Right atrium auricular region (tissue), 2 donors: ENCODE data around the gene ODAD2. TPM values are rescaled to one million over a fixed set of nuclear protein-coding genes. Genes with fewer than 3 reads are reported as not detected.
"Not testable (repeated sequence)": the region's sequence is repeated elsewhere in the genome, so short reads cannot be mapped to it uniquely, and the experiment has no call there.

ENCODE experiments used
- DNase-seq: peaks from one replicate; pipeline ENCODE4 v3.0.0-alpha.2; 2019; ENCODE audit warnings: low spot score
- H3K27ac ChIP-seq, 2 donors: fragments of 200-600 bp; sonication (generic); 1 replicate in 1 of 2; 2 replicates in 1 of 2; pipeline ENCODE4 v1.5.1; 2016 to 2019
- H3K27me3 ChIP-seq, 2 donors: fragments of 200-600 bp; sonication (generic); one replicate each; pipeline versions ENCODE4 v1.5.1 to v1.6.0; 2017 to 2019
- H3K36me3 ChIP-seq: fragments of 200-600 bp; sonication (generic); one replicate; pipeline ENCODE4 v1.5.1; 2016
- H3K4me1 ChIP-seq, 2 donors: fragments of 200-600 bp; sonication (generic); one replicate each; pipeline versions ENCODE4 v1.5.1 to v1.6.0; 2017 to 2019
- H3K4me3 ChIP-seq, 2 donors: fragments of 200-600 bp; sonication (generic); 1 replicate in 1 of 2; 2 replicates in 1 of 2; pipeline ENCODE4 v1.5.1; 2017 to 2019; ENCODE audit warnings: mild to moderate bottlenecking in 1 of 2, moderate library complexity in 1 of 2
- H3K9me3 ChIP-seq, 2 donors: fragments of 200-600 bp; sonication (generic); one replicate each; pipeline ENCODE4 v1.5.1; 2019
- CTCF ChIP-seq, 2 donors: fragments of 200-600 bp; sonication (generic); IDR thresholded peaks; one replicate each; pipeline ENCODE4 v1.5.1; 2019; ENCODE audit warnings: antibody characterized with exemption in 2 of 2
- total RNA-seq, 2 donors: library from RNA; depleted of rRNA; stranded (reverse); fragments of >200 nt; gene quantifications; one replicate each; pipeline ENCODE4 v1.1.0, GENCODE V29; 2016

The ODAD2 gene
- total RNA-seq, 2 donors from 2014 or later: 0.08 to 0.15 TPM

DNA sequence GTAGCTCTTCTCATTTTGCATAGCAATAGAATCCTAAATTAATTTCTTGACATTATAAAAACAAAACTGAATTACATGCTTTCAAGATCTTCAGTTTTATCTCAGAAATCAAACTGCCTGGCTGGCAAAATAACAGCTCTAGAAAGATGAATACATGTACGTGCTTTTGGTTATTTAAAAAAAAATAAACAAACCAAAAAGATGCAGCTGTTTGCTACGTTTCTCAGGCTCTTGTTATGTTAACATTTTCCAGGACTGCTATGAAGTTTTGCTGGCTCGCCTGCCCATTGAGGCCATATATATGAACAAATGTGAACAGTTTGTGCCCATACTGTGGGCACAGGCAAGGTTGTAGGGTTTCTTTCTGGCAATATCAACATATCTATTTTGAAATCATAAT is 86.6 kb downstream of the ODAD2 start:
- no peak for TF ChIP-seq CTCF (IDR thresholded peaks at IDR 0.05)
- no peaks in the 10 kb centered on the region for H3K9me3 ChIP-seq
- DNase-seq: no peak
- H3K27me3 ChIP-seq: no peaks in the 10 kb centered on the region
- H3K4me3 ChIP-seq: no peak overlapping the region
- H3K4me1 ChIP-seq: no peaks in the 10 kb centered on the region
- H3K27ac ChIP-seq: no peak overlapping the region
- H3K36me3 ChIP-seq: no peaks in the 10 kb centered on the region

DNA sequence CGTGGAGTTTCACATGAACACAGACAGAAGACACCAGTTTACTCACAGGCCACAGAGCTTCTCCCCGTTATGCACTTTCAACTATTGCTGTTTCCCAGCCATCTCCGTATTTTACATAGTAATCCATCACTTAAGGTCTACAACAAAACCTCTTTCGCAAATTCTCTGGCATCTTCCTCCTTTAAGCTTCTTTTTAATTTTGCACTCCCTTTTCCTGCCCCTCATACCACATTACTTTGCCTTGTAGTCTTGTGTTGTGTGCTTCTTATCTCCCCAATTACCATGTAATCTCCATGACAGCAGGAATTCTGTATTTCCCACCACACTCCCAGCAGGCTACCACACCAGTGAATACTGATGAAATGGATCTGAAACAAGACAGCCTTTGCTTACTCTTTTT is 87.3 kb downstream of the ODAD2 start:
- H3K27ac ChIP-seq: no peak overlapping the region
- no peak overlapping the region for H3K4me3 ChIP-seq
- H3K9me3 ChIP-seq: no peaks in the 10 kb centered on the region
- DNase-seq: no peak
- H3K4me1 ChIP-seq: no peaks in the 10 kb centered on the region
- H3K27me3 ChIP-seq: no peaks in the 10 kb centered on the region
- no peak for TF ChIP-seq CTCF (IDR thresholded peaks at IDR 0.05)
- no peaks in the 10 kb centered on the region for H3K36me3 ChIP-seq

- no peaks in the 10 kb centered on the region for H3K4me1 ChIP-seq
- no peak overlapping the region for H3K27ac ChIP-seq
- no peak overlapping the region for H3K4me3 ChIP-seq
- TF ChIP-seq CTCF (IDR thresholded peaks at IDR 0.05): no peak
- H3K36me3 ChIP-seq: no peaks in the 10 kb centered on the region
- H3K27me3 ChIP-seq: no peaks in the 10 kb centered on the region
- H3K9me3 ChIP-seq: no peaks in the 10 kb centered on the region
- no peak for DNase-seq
These were observed 87.9 kb downstream of the ODAD2 start for GRCh38 chr10:27911011-27911410.

- no peak overlapping the region for H3K27ac ChIP-seq
- H3K4me1 ChIP-seq: no peaks in the 10 kb centered on the region
- H3K9me3 ChIP-seq: no peaks in the 10 kb centered on the region
- TF ChIP-seq CTCF (IDR thresholded peaks at IDR 0.05): no peak
- no peaks in the 10 kb centered on the region for H3K36me3 ChIP-seq
- H3K27me3 ChIP-seq: no peaks in the 10 kb centered on the region
- no peak overlapping the region for H3K4me3 ChIP-seq
- DNase-seq: no peak
These were observed 90.6 kb downstream of the ODAD2 start for GRCh38 chr10:27908231-27908630.

DNA sequence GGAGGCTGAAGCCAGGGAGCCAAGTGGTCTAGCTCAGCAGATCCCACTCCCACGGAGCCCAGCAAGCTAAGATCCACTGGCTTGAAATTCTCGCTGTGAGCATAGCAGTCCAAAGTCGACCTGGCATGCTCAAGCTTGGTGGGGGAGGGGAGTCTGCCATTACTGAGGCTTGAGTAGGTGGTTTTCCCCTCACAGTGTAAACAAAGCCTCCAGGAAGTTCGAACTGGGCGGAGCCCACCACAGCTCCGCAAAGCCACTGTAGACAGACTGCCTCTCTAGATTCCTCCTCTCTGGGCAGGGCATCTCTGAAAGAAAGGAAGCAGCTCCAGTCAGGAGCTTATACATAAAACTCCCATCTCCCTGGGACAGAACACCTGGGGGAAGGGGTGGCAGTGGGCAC is 99.4 kb downstream of the ODAD2 start:
- not testable (repeated sequence) for H3K9me3 ChIP-seq, H3K4me3 ChIP-seq, H3K36me3 ChIP-seq, H3K27ac ChIP-seq, DNase-seq, H3K27me3 ChIP-seq, H3K4me1 ChIP-seq

- no peak for DNase-seq
- Histone ChIP-seq H3K36me3 (no peaks in the 10 kb centered on the region), H3K27ac (no peak overlapping the region)
These were observed 99.8 kb downstream of the ODAD2 start for GRCh38 chr10:27899058-27899457.

More at GRCh38 chr10:27899058-27899457, 99.8 kb downstream of the ODAD2 start:
- no peaks in the 10 kb centered on the region for H3K27me3 ChIP-seq
- H3K4me1 ChIP-seq: no peaks in the 10 kb centered on the region
- H3K4me3 ChIP-seq: no peak overlapping the region
- no peak for TF ChIP-seq CTCF (IDR thresholded peaks at IDR 0.05)
- peaks cover 0 to 4% of the 10 kb centered on the region in 2 donors for H3K9me3 ChIP-seq
